Measurements from ENCODE around the gene RTP5.
"Not testable (repeated sequence)": the region's sequence is repeated elsewhere in the genome, so short reads cannot be mapped to it uniquely, and the experiment has no call there.

The RTP5 gene

GRCh38 chr2:241874277-241874925, 4.9 kb downstream of the RTP5 start:
- H3K9me3 ChIP-seq (ENCODE audit: control insufficient read depth in 2 of 2, low read length in 2 of 2), result no peaks in the 10 kb centered on the region
- H3K9ac ChIP-seq (ENCODE audit: low read length in 2 of 2), result no peak overlapping the region
- H3K27me3 ChIP-seq (ENCODE audit: control insufficient read depth in 1 of 2, insufficient read depth in 2 of 2, low read length in 2 of 2), result peaks cover 4 to 6% of the 10 kb centered on the region in 2 donors
- no peak overlapping the region for H3K27ac ChIP-seq (ENCODE audit: low read length)
- no peaks in the 10 kb centered on the region for H3K4me1 ChIP-seq (ENCODE audit: control insufficient read depth, insufficient read depth, low read length)
- no peak overlapping the region for H3K4me3 ChIP-seq (ENCODE audit: low read length in 2 of 2)
- H3K36me3 ChIP-seq (ENCODE audit: control insufficient read depth in 2 of 2, insufficient read depth in 2 of 2, low read length in 2 of 2), result no peaks in the 10 kb centered on the region

- H3K4me1 ChIP-seq (ENCODE audit: control insufficient read depth, insufficient read depth, low read length); H3K9me3 ChIP-seq (ENCODE audit: control insufficient read depth in 2 of 2, low read length in 2 of 2); H3K36me3 ChIP-seq (ENCODE audit: control insufficient read depth in 2 of 2, insufficient read depth in 2 of 2, low read length in 2 of 2); H3K27ac ChIP-seq (ENCODE audit: low read length); H3K4me3 ChIP-seq (ENCODE audit: low read length in 2 of 2); H3K27me3 ChIP-seq (ENCODE audit: control insufficient read depth in 1 of 2, insufficient read depth in 2 of 2, low read length in 2 of 2); H3K9ac ChIP-seq (ENCODE audit: low read length in 2 of 2): not testable (repeated sequence)
Observed at GRCh38 chr2:241875754-241876527, 6.4 kb downstream of the RTP5 start.

GRCh38 chr2:241876528-241877196, 7.1 kb downstream of the RTP5 start:
- H3K4me3 ChIP-seq (ENCODE audit: low read length in 2 of 2), result no peak overlapping the region

GRCh38 chr2:241877197-241877685, 7.7 kb downstream of the RTP5 start:
- Histone ChIP-seq H3K9me3 (ENCODE audit: control insufficient read depth in 2 of 2, low read length in 2 of 2) (no peaks in the 10 kb centered on the region), H3K4me3 (ENCODE audit: low read length in 2 of 2) (no peak overlapping the region), H3K36me3 (ENCODE audit: control insufficient read depth in 2 of 2, insufficient read depth in 2 of 2, low read length in 2 of 2) (no peaks in the 10 kb centered on the region), H3K4me1 (ENCODE audit: control insufficient read depth, insufficient read depth, low read length) (peaks cover 15% of the 10 kb centered on the region), H3K27me3 (ENCODE audit: control insufficient read depth in 1 of 2, insufficient read depth in 2 of 2, low read length in 2 of 2) (peaks cover 2 to 4% of the 10 kb centered on the region in 2 donors), H3K9ac (ENCODE audit: low read length in 2 of 2) (no peak overlapping the region), H3K27ac (ENCODE audit: low read length) (no peak overlapping the region)

More at GRCh38 chr2:241876528-241877196, 7.1 kb downstream of the RTP5 start:
- Histone ChIP-seq H3K9ac (ENCODE audit: low read length in 2 of 2) (no peak overlapping the region), H3K9me3 (ENCODE audit: control insufficient read depth in 2 of 2, low read length in 2 of 2) (no peaks in the 10 kb centered on the region), H3K27ac (ENCODE audit: low read length) (no peak overlapping the region), H3K27me3 (ENCODE audit: control insufficient read depth in 1 of 2, insufficient read depth in 2 of 2, low read length in 2 of 2) (peaks cover 2 to 4% of the 10 kb centered on the region in 2 donors), H3K36me3 (ENCODE audit: control insufficient read depth in 2 of 2, insufficient read depth in 2 of 2, low read length in 2 of 2) (no peaks in the 10 kb centered on the region), H3K4me1 (ENCODE audit: control insufficient read depth, insufficient read depth, low read length) (peaks cover 9% of the 10 kb centered on the region)

- Histone ChIP-seq H3K27ac (ENCODE audit: low read length) (no peak overlapping the region), H3K9me3 (ENCODE audit: control insufficient read depth in 2 of 2, low read length in 2 of 2) (no peaks in the 10 kb centered on the region), H3K9ac (ENCODE audit: low read length in 2 of 2) (no peak overlapping the region), H3K4me3 (ENCODE audit: low read length in 2 of 2) (no peak overlapping the region), H3K4me1 (ENCODE audit: control insufficient read depth, insufficient read depth, low read length) (peaks cover 17% of the 10 kb centered on the region), H3K27me3 (ENCODE audit: control insufficient read depth in 1 of 2, insufficient read depth in 2 of 2, low read length in 2 of 2) (peaks cover 0 to 2% of the 10 kb centered on the region in 2 donors), H3K36me3 (ENCODE audit: control insufficient read depth in 2 of 2, insufficient read depth in 2 of 2, low read length in 2 of 2) (no peaks in the 10 kb centered on the region)
Observed at GRCh38 chr2:241877989-241878970, 8.8 kb downstream of the RTP5 start.

GRCh38 chr2:241879326-241879725, 9.8 kb downstream of the RTP5 start:
- H3K27me3 ChIP-seq (ENCODE audit: control insufficient read depth in 1 of 2, insufficient read depth in 2 of 2, low read length in 2 of 2), result peaks cover 0 to 1% of the 10 kb centered on the region in 2 donors
- no peaks in the 10 kb centered on the region for H3K9me3 ChIP-seq (ENCODE audit: control insufficient read depth in 2 of 2, low read length in 2 of 2)
- H3K4me1 ChIP-seq (ENCODE audit: control insufficient read depth, insufficient read depth, low read length), result peaks cover 17% of the 10 kb centered on the region
- no peak overlapping the region for H3K4me3 ChIP-seq (ENCODE audit: low read length in 2 of 2)
- no peak overlapping the region for H3K9ac ChIP-seq (ENCODE audit: low read length in 2 of 2)
- no peak overlapping the region for H3K27ac ChIP-seq (ENCODE audit: low read length)
- H3K36me3 ChIP-seq (ENCODE audit: control insufficient read depth in 2 of 2, insufficient read depth in 2 of 2, low read length in 2 of 2), result no peaks in the 10 kb centered on the region

GRCh38 chr2:241880311-241881073, 11.0 kb downstream of the RTP5 start:
- Histone ChIP-seq H3K9ac (ENCODE audit: low read length in 2 of 2) (no peak overlapping the region), H3K9me3 (ENCODE audit: control insufficient read depth in 2 of 2, low read length in 2 of 2) (no peaks in the 10 kb centered on the region), H3K27me3 (ENCODE audit: control insufficient read depth in 1 of 2, insufficient read depth in 2 of 2, low read length in 2 of 2) (no peaks in the 10 kb centered on the region), H3K4me3 (ENCODE audit: low read length in 2 of 2) (peak overlapping the region in 1 of 2 donors; percentile 79), H3K4me1 (ENCODE audit: control insufficient read depth, insufficient read depth, low read length) (peaks cover 17% of the 10 kb centered on the region), H3K36me3 (ENCODE audit: control insufficient read depth in 2 of 2, insufficient read depth in 2 of 2, low read length in 2 of 2) (no peaks in the 10 kb centered on the region), H3K27ac (ENCODE audit: low read length) (no peak overlapping the region)

GRCh38 chr2:241882091-241882625, 12.6 kb downstream of the RTP5 start:
- Histone ChIP-seq H3K9me3 (ENCODE audit: control insufficient read depth in 2 of 2, low read length in 2 of 2) (peaks cover 0 to 3% of the 10 kb centered on the region in 2 donors), H3K27me3 (ENCODE audit: control insufficient read depth in 1 of 2, insufficient read depth in 2 of 2, low read length in 2 of 2) (no peaks in the 10 kb centered on the region), H3K27ac (ENCODE audit: low read length) (no peak overlapping the region), H3K4me1 (ENCODE audit: control insufficient read depth, insufficient read depth, low read length) (peaks cover 17% of the 10 kb centered on the region), H3K36me3 (ENCODE audit: control insufficient read depth in 2 of 2, insufficient read depth in 2 of 2, low read length in 2 of 2) (no peaks in the 10 kb centered on the region), H3K9ac (ENCODE audit: low read length in 2 of 2) (peak overlapping the region in 1 of 2 donors; percentile 21), H3K4me3 (ENCODE audit: low read length in 2 of 2) (peak overlapping the region; percentile 59 to 79)

- H3K36me3 ChIP-seq (ENCODE audit: control insufficient read depth in 2 of 2, insufficient read depth in 2 of 2, low read length in 2 of 2), result no peaks in the 10 kb centered on the region
- peaks cover 17% of the 10 kb centered on the region for H3K4me1 ChIP-seq (ENCODE audit: control insufficient read depth, insufficient read depth, low read length)
- no peak overlapping the region for H3K9ac ChIP-seq (ENCODE audit: low read length in 2 of 2)
- no peaks in the 10 kb centered on the region for H3K27me3 ChIP-seq (ENCODE audit: control insufficient read depth in 1 of 2, insufficient read depth in 2 of 2, low read length in 2 of 2)
- H3K4me3 ChIP-seq (ENCODE audit: low read length in 2 of 2), result no peak overlapping the region
- H3K27ac ChIP-seq (ENCODE audit: low read length), result no peak overlapping the region
- peaks cover 0 to 5% of the 10 kb centered on the region in 2 donors for H3K9me3 ChIP-seq (ENCODE audit: control insufficient read depth in 2 of 2, low read length in 2 of 2)
Observed at GRCh38 chr2:241884951-241885290, 15.4 kb downstream of the RTP5 start.
